Prostate gland (tissue), 2 donors: Measurements from ENCODE around the gene MRTFB. TPM values are rescaled to one million over a fixed set of nuclear protein-coding genes. Genes with fewer than 3 reads are reported as not detected.

ENCODE experiments used
- DNase-seq: peaks from one replicate; pipeline ENCODE4 v3.0.0-alpha.2; 2019; ENCODE audit warnings: low spot score
- H3K27ac ChIP-seq, 2 donors: fragments of 200-600 bp; sonication (generic); 2 replicates each; pipeline ENCODE4 v1.5.1; 2017 to 2019
- H3K27me3 ChIP-seq: fragments of 200-600 bp; sonication (generic); replicated peaks from 2 replicates; pipeline ENCODE4 v1.5.1; 2019; ENCODE audit not compliant: insufficient read depth
- H3K36me3 ChIP-seq, 2 donors: fragments of 200-600 bp; sonication (generic); 1 replicate in 1 of 2; 2 replicates in 1 of 2; pipeline versions ENCODE4 v1.5.1 to v1.8.1; 2017 to 2019
- H3K4me1 ChIP-seq: fragments of 200-600 bp; sonication (generic); replicated peaks from 2 replicates; pipeline ENCODE4 v1.5.1; 2019
- H3K4me3 ChIP-seq, 2 donors: fragments of 200-600 bp; sonication (generic); 2 replicates each; pipeline ENCODE4 v1.5.1; 2017 to 2019
- H3K9me3 ChIP-seq: fragments of 200-600 bp; sonication (generic); 2 replicates; pipeline ENCODE4 v1.5.1; 2017
- CTCF ChIP-seq, 4 experiments: fragments of 200-600 bp in 2 of 4; fragments of 450-650 bp in 2 of 4; sonication (generic) in 2 of 4; IDR thresholded peaks; 1 replicate in 3 of 4; 2 replicates in 1 of 4; pipeline ENCODE4 v1.5.1; 2016 to 2019; ENCODE audit warnings: antibody characterized with exemption in 4 of 4, mild to moderate bottlenecking in 2 of 4, moderate library complexity in 2 of 4
- POLR2A ChIP-seq: fragments of 450-650 bp; IDR thresholded peaks from one replicate; pipeline ENCODE4 v1.6.1; 2016; ENCODE audit warnings: antibody characterized with exemption, mild to moderate bottlenecking
- POLR2AphosphoS5 ChIP-seq: sonication (generic); formaldehyde crosslinking; IDR thresholded peaks from one replicate; pipeline ENCODE4 v1.6.1; 2017; ENCODE audit warnings: antibody characterized with exemption
- WGBS: methylation state at CpG from one replicate; pipeline ENCODE4 v1.1.5; 2018; 5-methylcytosine and 5-hydroxymethylcytosine counted together
- intact Hi-C: fragments of 100-400 bp; cut with DNase I; formaldehyde crosslinking; loops from one replicate; pipeline ENCODE4 v1.14.2; 2022
- total RNA-seq, 2 donors: library from RNA; depleted of rRNA; stranded (reverse); fragments of >200 nt; gene quantifications; one replicate each; pipeline ENCODE4 v1.1.0, GENCODE V29; 2016

MRTFB gene
- total RNA-seq, 2 donors from 2014 or later: 46.5 to 102 TPM

- Histone ChIP-seq H3K9me3 (no peaks in the 10 kb centered on the region), H3K4me3 (no peak overlapping the region), H3K4me1 (no peaks in the 10 kb centered on the region), H3K27me3 (no peaks in the 10 kb centered on the region), H3K27ac (no peak overlapping the region), H3K36me3 (no peaks in the 10 kb centered on the region)
- 82% methylated on average over 3 of the region's 3 CpGs for WGBS
- intact Hi-C loops: no loop called here
- no peak for DNase-seq
- TF ChIP-seq POLR2AphosphoS5: no peak
- TF ChIP-seq CTCF (IDR thresholded peaks at IDR 0.05): no peak
- no peak for TF ChIP-seq POLR2A
Measured at GRCh38 chr16:14168146-14168545, 97.0 kb downstream of the MRTFB start.

GRCh38 chr16:14172200-14172809 lies 101.2 kb downstream of the MRTFB start:
- Histone ChIP-seq H3K4me3 (no peak overlapping the region), H3K36me3 (no peaks in the 10 kb centered on the region), H3K27me3 (no peaks in the 10 kb centered on the region), H3K9me3 (no peaks in the 10 kb centered on the region), H3K4me1 (no peaks in the 10 kb centered on the region), H3K27ac (no peak overlapping the region)
- DNase-seq: no peak
- TF ChIP-seq POLR2AphosphoS5 (no peak), POLR2A (no peak), CTCF (IDR thresholded peaks at IDR 0.05) (no peak)
- 88% methylated on average over 3 of the region's 3 CpGs for WGBS
- intact Hi-C loops: loop anchor here (5.0 kb wide), 1 partner anchor 60 kb away; no protein-coding TSS in a partner anchor

DNA sequence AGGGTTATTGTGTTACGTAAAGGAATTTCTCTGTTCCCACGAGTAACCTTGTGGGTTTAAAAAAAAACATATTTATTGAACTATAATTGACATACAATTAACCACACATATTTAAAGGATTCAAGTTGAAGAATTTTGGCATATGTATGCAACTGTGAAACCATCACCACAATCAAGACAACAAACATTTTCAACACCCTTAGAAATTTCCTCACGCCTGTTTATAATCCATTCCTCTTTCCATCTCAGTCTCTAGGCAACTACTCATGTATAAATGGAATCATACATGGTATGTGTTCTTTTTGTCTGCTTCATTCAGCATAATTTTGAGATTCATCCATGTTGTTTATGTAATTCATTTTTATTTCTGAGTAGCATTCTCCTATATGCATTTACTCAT lies 104.0 kb downstream of the MRTFB start:
- WGBS: 88% methylated on average over 3 of the region's 3 CpGs
- H3K4me1 ChIP-seq: no peaks in the 10 kb centered on the region
- TF ChIP-seq CTCF (IDR thresholded peaks at IDR 0.05) (no peak), POLR2AphosphoS5 (no peak), POLR2A (no peak)
- no peaks in the 10 kb centered on the region for H3K9me3 ChIP-seq
- no peak overlapping the region for H3K27ac ChIP-seq
- H3K27me3 ChIP-seq: no peaks in the 10 kb centered on the region
- no peak for DNase-seq
- intact Hi-C loops: no loop called here
- no peak overlapping the region for H3K4me3 ChIP-seq
- H3K36me3 ChIP-seq: no peaks in the 10 kb centered on the region

DNA sequence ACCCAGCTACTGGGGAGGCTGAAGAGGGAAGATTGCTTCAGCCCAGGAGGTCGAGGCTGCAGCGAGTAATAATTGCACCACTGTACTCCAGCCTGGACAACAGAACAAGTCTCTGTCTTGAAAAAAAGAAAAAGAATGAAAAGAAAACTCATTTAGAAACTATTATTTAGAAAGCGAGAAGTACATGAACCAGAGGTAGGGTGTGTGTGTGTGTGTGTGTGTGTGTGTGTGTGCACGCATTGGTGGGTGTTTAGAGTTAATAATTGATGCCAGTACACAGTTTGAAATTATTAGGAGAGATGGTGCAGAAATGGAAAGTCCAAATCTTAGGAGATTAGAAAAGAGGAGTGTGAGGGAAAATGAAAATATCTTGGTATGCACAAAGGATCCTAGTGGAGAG lies 106.6 kb downstream of the MRTFB start:
- Histone ChIP-seq H3K4me1 (peaks cover 3% of the 10 kb centered on the region), H3K27me3 (no peaks in the 10 kb centered on the region), H3K4me3 (no peak overlapping the region), H3K27ac (no peak overlapping the region), H3K36me3 (no peaks in the 10 kb centered on the region), H3K9me3 (no peaks in the 10 kb centered on the region)
- TF ChIP-seq POLR2A (no peak), CTCF (IDR thresholded peaks at IDR 0.05) (no peak), POLR2AphosphoS5 (no peak)
- intact Hi-C loops: no loop called here
- 97% methylated on average over 4 of the region's 4 CpGs for WGBS
- DNase-seq: no peak

DNA sequence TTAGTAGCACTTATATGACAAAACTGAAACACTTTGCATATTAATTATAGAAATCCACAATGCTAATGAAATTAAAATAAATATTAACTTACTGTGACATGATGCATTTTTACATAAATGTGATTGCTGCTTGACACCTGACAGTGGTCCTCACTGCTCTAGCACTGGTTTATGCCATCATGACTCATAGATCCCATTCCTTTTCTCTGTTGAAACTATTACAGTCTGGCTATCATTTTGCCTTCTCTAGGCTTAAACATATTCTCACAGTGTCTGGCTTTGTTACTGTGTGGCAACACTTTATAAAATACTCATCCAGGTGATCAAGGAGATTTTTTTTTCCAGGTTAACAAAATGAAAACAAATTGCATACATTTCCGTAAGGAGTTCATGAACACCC lies 108.0 kb downstream of the MRTFB start:
- WGBS: 96% methylated on average over 1 of the region's 1 CpG
- no peak for DNase-seq
- no peak overlapping the region for H3K4me3 ChIP-seq

More for the DNA sequence above, 108.0 kb downstream of the MRTFB start:
- intact Hi-C loops: no loop called here
- TF ChIP-seq POLR2A: no peak
- TF ChIP-seq CTCF (IDR thresholded peaks at IDR 0.05): no peak
- TF ChIP-seq POLR2AphosphoS5: no peak
- H3K27me3 ChIP-seq: no peaks in the 10 kb centered on the region
- peaks cover 3% of the 10 kb centered on the region for H3K4me1 ChIP-seq
- no peak overlapping the region for H3K27ac ChIP-seq
- H3K36me3 ChIP-seq: no peaks in the 10 kb centered on the region
- no peaks in the 10 kb centered on the region for H3K9me3 ChIP-seq
